GM23248 (cell line): Measurements from ENCODE around the gene MS4A10.

Source experiments
- EZH2 ChIP-seq: fragments of 200-600 bp; sonication (generic); IDR thresholded peaks from 2 replicates; pipeline ENCODE4 v1.6.1; 2018; ENCODE audit warnings: antibody characterized with exemption, mild to moderate bottlenecking; ENCODE audit not compliant: insufficient read depth, poor library complexity, severe bottlenecking
- EZH2phosphoT487 ChIP-seq: fragments of 200-600 bp; sonication (generic); IDR thresholded peaks from 2 replicates; pipeline ENCODE4 v1.6.1; 2018; ENCODE audit warnings: antibody characterized with exemption, moderate library complexity, mild to moderate bottlenecking, low read depth; ENCODE audit not compliant: insufficient read depth

DNA sequence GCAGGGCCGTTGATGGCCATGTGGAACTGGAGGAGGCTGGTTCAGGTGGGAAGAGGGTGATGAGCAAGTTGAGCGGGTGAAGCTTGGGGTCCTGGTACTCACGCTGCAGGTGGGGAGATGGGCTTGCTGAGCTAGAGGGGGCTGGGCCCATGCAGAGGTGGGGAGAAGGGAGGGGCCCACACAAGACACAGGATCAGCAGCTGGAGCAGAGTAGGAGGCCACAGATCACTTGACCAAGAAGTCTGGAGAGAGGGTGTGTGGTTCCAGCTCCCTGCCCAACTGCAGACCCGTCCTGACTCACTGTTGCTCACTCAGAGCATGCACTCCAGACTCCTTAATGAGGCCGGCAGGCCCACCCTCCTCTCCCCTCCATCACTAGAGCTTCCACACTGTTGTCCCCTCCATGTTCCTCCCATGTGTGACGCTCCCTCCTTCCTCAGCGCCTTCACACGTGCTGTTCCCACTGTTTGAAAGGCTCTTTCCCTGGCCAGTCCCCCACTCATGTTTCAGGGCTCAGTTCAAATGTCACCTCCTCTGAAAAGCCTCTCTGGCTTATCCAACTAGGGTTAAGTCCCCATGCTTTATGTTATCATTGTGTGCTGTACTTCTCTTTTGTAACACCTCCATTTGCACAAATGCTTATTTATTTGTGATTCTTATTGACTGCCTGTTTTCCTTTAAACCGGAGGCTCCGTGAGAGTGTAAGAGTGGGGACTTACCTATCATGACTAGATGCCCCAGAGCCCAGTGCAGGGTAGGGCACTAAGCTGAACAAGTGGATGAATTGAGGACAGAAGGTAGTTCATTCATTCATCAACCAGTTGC, 59.1 kb downstream of the MS4A10 start:
- no peak for TF ChIP-seq EZH2phosphoT487
- no peak for TF ChIP-seq EZH2
